Mesendoderm (in vitro differentiated cells): ENCODE measurements around the gene SLC9C2.

ENCODE experiments used
- DNase-seq: peaks from one replicate; pipeline ENCODE4 v3.0.0; 2013
- H2AK5ac ChIP-seq: 2 replicates; pipeline ENCODE4 v1.6.1; 2013; ENCODE audit warnings: low read length, inconsistent platforms
- H2BK120ac ChIP-seq: 2 replicates; pipeline ENCODE4 v1.6.1; 2013; ENCODE audit warnings: low read depth, mild to moderate bottlenecking, low read length, moderate library complexity, mixed read lengths
- H2BK15ac ChIP-seq: replicated peaks from 2 replicates; pipeline ENCODE4 v1.6.1; 2013; ENCODE audit warnings: low read depth, mild to moderate bottlenecking, moderate library complexity
- H2BK5ac ChIP-seq: 2 replicates; pipeline ENCODE4 v1.6.1; 2013; ENCODE audit warnings: low read length, inconsistent platforms
- H3K18ac ChIP-seq: 2 replicates; pipeline ENCODE4 v1.6.1; 2013; ENCODE audit warnings: mild to moderate bottlenecking, low read length, mixed read lengths
- H3K23ac ChIP-seq: one replicate; pipeline ENCODE4 v1.6.1; 2013; ENCODE audit warnings: low read length
- H3K27ac ChIP-seq: 2 replicates; pipeline ENCODE4 v1.5.1; 2013; ENCODE audit warnings: low read depth, mild to moderate bottlenecking, inconsistent platforms, low read length, moderate library complexity
- H3K27me3 ChIP-seq: 2 replicates; pipeline ENCODE4 v1.6.1; 2013; ENCODE audit warnings: low read length, control low read depth, mild to moderate bottlenecking, inconsistent platforms; ENCODE audit not compliant: insufficient read depth, poor library complexity
- H3K36me3 ChIP-seq: 2 replicates; pipeline ENCODE4 v1.6.1; 2013; ENCODE audit warnings: low read length, inconsistent platforms; ENCODE audit not compliant: control insufficient read depth, insufficient read depth
- H3K4ac ChIP-seq: one replicate; pipeline ENCODE4 v1.6.1; 2013; ENCODE audit warnings: low read depth, mild to moderate bottlenecking, low read length, moderate library complexity
- H3K4me1 ChIP-seq: 2 replicates; pipeline ENCODE4 v1.6.1; 2013; ENCODE audit warnings: low read depth, low read length, inconsistent platforms; ENCODE audit not compliant: control insufficient read depth
- H3K4me2 ChIP-seq: 2 replicates; pipeline ENCODE4 v1.6.1; 2013; ENCODE audit warnings: low read length
- H3K4me3 ChIP-seq: 2 replicates; pipeline ENCODE4 v1.5.1; 2013; ENCODE audit warnings: mild to moderate bottlenecking, low read length
- H3K56ac ChIP-seq: one replicate; pipeline ENCODE4 v1.6.1; 2013; ENCODE audit warnings: low read length
- H3K79me1 ChIP-seq: 2 replicates; pipeline ENCODE4 v1.6.1; 2013; ENCODE audit warnings: low read length, inconsistent platforms
- H3K79me2 ChIP-seq: 2 replicates; pipeline ENCODE4 v1.6.1; 2013; ENCODE audit warnings: mild to moderate bottlenecking, low read length; ENCODE audit not compliant: control insufficient read depth, insufficient read depth
- H3K9ac ChIP-seq: 2 replicates; pipeline ENCODE4 v1.6.1; 2013; ENCODE audit warnings: low read length, inconsistent platforms
- H4K5ac ChIP-seq: one replicate; pipeline ENCODE4 v1.6.1; 2013; ENCODE audit warnings: low read length
- H4K8ac ChIP-seq: one replicate; pipeline ENCODE4 v1.6.1; 2013; ENCODE audit warnings: low read depth, mild to moderate bottlenecking, control low read depth, low read length, moderate library complexity
- WGBS: extraction: QIAGEN DNeasy Blood & Tissue Kit; methylation state at CpG from one replicate; pipeline ENCODE4 v1.1.7; 2013; ENCODE audit warnings: low lambda C conversion rate, missing lambda C conversion rate; ENCODE audit not compliant: insufficient coverage; ENCODE audit errors: extremely low coverage; 5-methylcytosine and 5-hydroxymethylcytosine counted together

The SLC9C2 gene

GRCh38 chr1:173478094-173478674 lies 124.7 kb downstream of the SLC9C2 start:
- Histone ChIP-seq H2AK5ac (no peak overlapping the region), H4K5ac (no peak overlapping the region), H3K27ac (no peak overlapping the region), H3K79me1 (peaks cover 9% of the 10 kb centered on the region), H3K4me1 (peaks cover 2% of the 10 kb centered on the region), H3K9ac (peak overlapping the region; percentile 98), H3K4me3 (peak overlapping the region; percentile 68), H4K8ac (no peak overlapping the region), H2BK120ac (no peak overlapping the region), H3K23ac (no peak overlapping the region), H3K56ac (peak overlapping the region; percentile 98), H3K27me3 (no peaks in the 10 kb centered on the region), H3K4me2 (peak overlapping the region; percentile 58), H3K18ac (peak overlapping the region; percentile 62), H3K79me2 (peaks cover 37% of the 10 kb centered on the region), H2BK15ac (no peak overlapping the region), H2BK5ac (no peak overlapping the region), H3K4ac (peak overlapping the region; percentile 76), H3K36me3 (peaks cover 8% of the 10 kb centered on the region)
- no CpG with 5 or more reads among the region's 9 CpGs for WGBS
- peak; percentile 44 for DNase-seq

GRCh38 chr1:173477286-173478093 lies 125.4 kb downstream of the SLC9C2 start, which contains the start of gene PRDX6:
Gene PRDX6, plus strand, starts transcription at chr1:173477335. Its CDS starts 63 bp downstream, at chr1:173477398.
- Histone ChIP-seq H3K27ac (peak within 1 kb of the TSS; percentile 81), H3K23ac (peak within 1 kb of the TSS; percentile 56), H3K36me3 (peaks cover 8% of the 10 kb centered on the region), H3K79me2 (peaks cover 37% of the 10 kb centered on the region), H3K27me3 (no peaks in the 10 kb centered on the region), H3K4me2 (peak within 1 kb of the TSS; percentile 89), H2BK120ac (no peak within 1 kb of the TSS), H4K5ac (no peak within 1 kb of the TSS), H3K4ac (peak within 1 kb of the TSS; percentile 76), H2BK15ac (no peak within 1 kb of the TSS), H2AK5ac (peak within 1 kb of the TSS; percentile 10), H4K8ac (no peak within 1 kb of the TSS), H3K4me3 (peak within 1 kb of the TSS; percentile 73), H3K4me1 (peaks cover 2% of the 10 kb centered on the region), H3K56ac (peak within 1 kb of the TSS; percentile 98), H3K79me1 (peaks cover 10% of the 10 kb centered on the region), H3K9ac (peak within 1 kb of the TSS; percentile 98), H2BK5ac (peak within 1 kb of the TSS; percentile 85), H3K18ac (peak within 1 kb of the TSS; percentile 62)
- no peak for DNase-seq
- no CpG with 5 or more reads among the region's 69 CpGs for WGBS

- H3K18ac ChIP-seq: peak overlapping the region; percentile 11
- H3K36me3 ChIP-seq: peaks cover 6% of the 10 kb centered on the region
- no peak overlapping the region for H2AK5ac ChIP-seq
- no peak overlapping the region for H3K23ac ChIP-seq
- peaks cover 37% of the 10 kb centered on the region for H3K79me2 ChIP-seq
- WGBS: no CpG with 5 or more reads among the region's 62 CpGs
- no peaks in the 10 kb centered on the region for H3K27me3 ChIP-seq
- H3K4me2 ChIP-seq: peak overlapping the region; percentile 89
- peak overlapping the region; percentile 75 for H3K27ac ChIP-seq
- no peak overlapping the region for H2BK120ac ChIP-seq
- H2BK5ac ChIP-seq: peak overlapping the region; percentile 64
- H3K4me3 ChIP-seq: peak overlapping the region; percentile 73
- peaks cover 10% of the 10 kb centered on the region for H3K79me1 ChIP-seq
- no peak overlapping the region for H2BK15ac ChIP-seq
- peak; percentile 98 for DNase-seq
- peak overlapping the region; percentile 93 for H3K9ac ChIP-seq
- H4K8ac ChIP-seq: no peak overlapping the region
- no peak overlapping the region for H4K5ac ChIP-seq
- peaks cover 2% of the 10 kb centered on the region for H3K4me1 ChIP-seq
- H3K4ac ChIP-seq: no peak overlapping the region
- peak overlapping the region; percentile 93 for H3K56ac ChIP-seq
These were observed 126.1 kb downstream of the SLC9C2 start for GRCh38 chr1:173476665-173477285.

- H3K4me3 ChIP-seq: peak overlapping the region; percentile 73
- no peak overlapping the region for H4K5ac ChIP-seq
- peaks cover 36% of the 10 kb centered on the region for H3K79me2 ChIP-seq
- H3K56ac ChIP-seq: peak overlapping the region; percentile 93
- H3K79me1 ChIP-seq: peaks cover 9% of the 10 kb centered on the region
- H2BK120ac ChIP-seq: no peak overlapping the region
- peaks cover 2% of the 10 kb centered on the region for H3K4me1 ChIP-seq
- H3K27ac ChIP-seq: peak overlapping the region; percentile 75
- H4K8ac ChIP-seq: no peak overlapping the region
- H3K23ac ChIP-seq: no peak overlapping the region
- peak overlapping the region; percentile 93 for H3K9ac ChIP-seq
- DNase-seq: no peak
- H2AK5ac ChIP-seq: no peak overlapping the region
- peaks cover 1% of the 10 kb centered on the region for H3K36me3 ChIP-seq
- peak overlapping the region; percentile 93 for H3K4ac ChIP-seq
- no CpG with 5 or more reads among the region's 5 CpGs for WGBS
- H3K4me2 ChIP-seq: peak overlapping the region; percentile 89
- peak overlapping the region; percentile 25 for H2BK5ac ChIP-seq
- peak overlapping the region; percentile 83 for H3K18ac ChIP-seq
- H2BK15ac ChIP-seq: no peak overlapping the region
- H3K27me3 ChIP-seq: no peaks in the 10 kb centered on the region
These were observed 126.6 kb downstream of the SLC9C2 start for GRCh38 chr1:173476197-173476664.

GRCh38 chr1:173475564-173476196 lies 127.2 kb downstream of the SLC9C2 start:
- H3K27me3 ChIP-seq: no peaks in the 10 kb centered on the region
- peak overlapping the region; percentile 86 for H3K56ac ChIP-seq
- peak overlapping the region; percentile 81 for H3K27ac ChIP-seq
- no peak overlapping the region for H4K8ac ChIP-seq
- WGBS: no CpG with 5 or more reads among the region's 5 CpGs
- H2BK120ac ChIP-seq: no peak overlapping the region
- H4K5ac ChIP-seq: no peak overlapping the region
- peak overlapping the region; percentile 86 for H2BK15ac ChIP-seq
- no peak overlapping the region for H3K23ac ChIP-seq
- H3K4me3 ChIP-seq: peak overlapping the region; percentile 17
- peaks cover 35% of the 10 kb centered on the region for H3K79me2 ChIP-seq
- no peak overlapping the region for H2AK5ac ChIP-seq
- H3K4ac ChIP-seq: peak overlapping the region; percentile 93
- peaks cover 2% of the 10 kb centered on the region for H3K4me1 ChIP-seq
- H3K79me1 ChIP-seq: peaks cover 8% of the 10 kb centered on the region
- peak overlapping the region; percentile 83 for H3K18ac ChIP-seq
- no peaks in the 10 kb centered on the region for H3K36me3 ChIP-seq
- peak overlapping the region; percentile 25 for H2BK5ac ChIP-seq
- no peak for DNase-seq
- peak overlapping the region; percentile 56 for H3K4me2 ChIP-seq
- peak overlapping the region; percentile 46 for H3K9ac ChIP-seq
